HL-60/S4 (cell line): ENCODE data around the gene WDR38.

Experiments used
- in situ Hi-C: fragments of 300-500 bp; cut with MboI; formaldehyde crosslinking; loops from 2 replicates; pipeline ENCODE4 v1.14.3; 2022; ENCODE audit warnings: low sequenced_read_pairs

The WDR38 gene

GRCh38 chr9:124855944-124856765 lies 2.9 kb downstream of the WDR38 start:
- in situ Hi-C loops: no loop called here

- in situ Hi-C loops: no loop called here
Measured at GRCh38 chr9:124857533-124858162, 4.4 kb downstream of the WDR38 start.

GRCh38 chr9:124858330-124859046 lies 5.2 kb downstream of the WDR38 start:
- in situ Hi-C loops: no loop called here

GRCh38 chr9:124859803-124860581 lies 6.7 kb downstream of the WDR38 start:
- in situ Hi-C loops: no loop called here

GRCh38 chr9:124860582-124861341 lies 7.5 kb downstream of the WDR38 start:
- in situ Hi-C loops: no loop called here

- in situ Hi-C loops: no loop called here
Measured at GRCh38 chr9:124861342-124862229, 8.3 kb downstream of the WDR38 start, which contains the start of the genes ARPC5L and RPL35. TSS of gene ARPC5L (plus strand) at chr9:124862130. CDS start at chr9:124869291, 7,161 bp downstream. TSS of gene RPL35 (minus strand) at chr9:124861957. CDS start at chr9:124861912, 45 bp downstream.

- in situ Hi-C loops: no loop called here
Measured at GRCh38 chr9:124863371-124863871, 10.2 kb downstream of the WDR38 start.

GRCh38 chr9:124868511-124869465 lies 15.5 kb downstream of the WDR38 start:
- in situ Hi-C loops: no loop called here

- in situ Hi-C loops: no loop called here
Measured at GRCh38 chr9:124869466-124869985, 16.3 kb downstream of the WDR38 start.

GRCh38 chr9:124869986-124870560 lies 16.8 kb downstream of the WDR38 start:
- in situ Hi-C loops: no loop called here

GRCh38 chr9:124870723-124871122 lies 17.5 kb downstream of the WDR38 start:
- in situ Hi-C loops: no loop called here

- in situ Hi-C loops: no loop called here
Measured at GRCh38 chr9:124871156-124871561, 17.9 kb downstream of the WDR38 start.

GRCh38 chr9:124873664-124874063 lies 20.4 kb downstream of the WDR38 start:
- in situ Hi-C loops: no loop called here

- in situ Hi-C loops: no loop called here
Measured at GRCh38 chr9:124875501-124875900, 22.2 kb downstream of the WDR38 start.

- in situ Hi-C loops: no loop called here
Measured at GRCh38 chr9:124877021-124877782, 23.9 kb downstream of the WDR38 start.

GRCh38 chr9:124878021-124878420 lies 24.8 kb downstream of the WDR38 start:
- in situ Hi-C loops: no loop called here
